Activated T-cell treated with anti-CD3 and anti-CD28 coated beads, Interleukin-2, amount 50 U/mL, for 24 hours (primary cell): Measurements from ENCODE around the gene ANO10.

Source experiments
- DNase-seq: peaks from one replicate; pipeline ENCODE4 v3.0.0-alpha.2; 2020
- H3K27ac Mint-ChIP-seq: 2 replicates; pipeline ENCODE4 v1.8.0; 2020; ENCODE audit warnings: mild to moderate bottlenecking, mixed read lengths
- H3K27me3 Mint-ChIP-seq: 2 replicates; pipeline ENCODE4 v1.8.0; 2020; ENCODE audit warnings: mixed read lengths
- H3K36me3 Mint-ChIP-seq: 2 replicates; pipeline ENCODE4 v1.8.0; 2020; ENCODE audit warnings: low read depth, mixed read lengths
- H3K4me1 Mint-ChIP-seq: 2 replicates; pipeline ENCODE4 v1.8.0; 2020; ENCODE audit warnings: low read depth, mixed read lengths
- H3K4me3 Mint-ChIP-seq: 2 replicates; pipeline ENCODE4 v1.8.0; 2020; ENCODE audit warnings: mild to moderate bottlenecking, moderate library complexity, mixed read lengths
- H3K9me3 Mint-ChIP-seq: 2 replicates; pipeline ENCODE4 v1.8.0; 2020; ENCODE audit warnings: mixed read lengths

The ANO10 gene

GRCh38 chr3:43349716-43350115, 272.1 kb downstream of the ANO10 start:
- no peak overlapping the region for H3K27ac Mint-ChIP-seq
- H3K4me3 Mint-ChIP-seq = no peak overlapping the region
- no peaks in the 10 kb centered on the region for H3K27me3 Mint-ChIP-seq
- peaks cover 97% of the 10 kb centered on the region for H3K36me3 Mint-ChIP-seq
- peaks cover 39% of the 10 kb centered on the region for H3K9me3 Mint-ChIP-seq
- H3K4me1 Mint-ChIP-seq = peaks cover 42% of the 10 kb centered on the region
- DNase-seq = no peak

GRCh38 chr3:43348852-43349574, 272.8 kb downstream of the ANO10 start:
- H3K4me1 Mint-ChIP-seq = peaks cover 48% of the 10 kb centered on the region
- peaks cover 97% of the 10 kb centered on the region for H3K36me3 Mint-ChIP-seq
- H3K9me3 Mint-ChIP-seq = peaks cover 32% of the 10 kb centered on the region
- no peak overlapping the region for H3K4me3 Mint-ChIP-seq
- H3K27me3 Mint-ChIP-seq = no peaks in the 10 kb centered on the region
- peak; percentile 22 for DNase-seq
- H3K27ac Mint-ChIP-seq = no peak overlapping the region

- H3K27ac Mint-ChIP-seq = no peak overlapping the region
- peaks cover 97% of the 10 kb centered on the region for H3K36me3 Mint-ChIP-seq
- DNase-seq = peak; percentile 26
- no peak overlapping the region for H3K4me3 Mint-ChIP-seq
- H3K4me1 Mint-ChIP-seq = peaks cover 54% of the 10 kb centered on the region
- H3K27me3 Mint-ChIP-seq = no peaks in the 10 kb centered on the region
- H3K9me3 Mint-ChIP-seq = peaks cover 25% of the 10 kb centered on the region
Measured at GRCh38 chr3:43348350-43348749, 273.5 kb downstream of the ANO10 start.

GRCh38 chr3:43347774-43348173, 274.0 kb downstream of the ANO10 start:
- no peak for DNase-seq
- H3K4me3 Mint-ChIP-seq = peak overlapping the region; percentile 49
- peaks cover 99% of the 10 kb centered on the region for H3K36me3 Mint-ChIP-seq
- no peaks in the 10 kb centered on the region for H3K27me3 Mint-ChIP-seq
- peaks cover 60% of the 10 kb centered on the region for H3K4me1 Mint-ChIP-seq
- peaks cover 22% of the 10 kb centered on the region for H3K9me3 Mint-ChIP-seq
- H3K27ac Mint-ChIP-seq = peak overlapping the region; percentile 93

- Mint-ChIP-seq H3K36me3 (peaks cover 99% of the 10 kb centered on the region), H3K27me3 (no peaks in the 10 kb centered on the region), H3K27ac (peak overlapping the region; percentile 93), H3K4me3 (peak overlapping the region; percentile 49), H3K9me3 (peaks cover 17% of the 10 kb centered on the region), H3K4me1 (peaks cover 66% of the 10 kb centered on the region)
- DNase-seq = peak; percentile 37
Measured at GRCh38 chr3:43346978-43347749, 274.6 kb downstream of the ANO10 start.

- no peaks in the 10 kb centered on the region for H3K27me3 Mint-ChIP-seq
- peak overlapping the region; percentile 90 for H3K27ac Mint-ChIP-seq
- H3K36me3 Mint-ChIP-seq = peaks cover 99% of the 10 kb centered on the region
- peak overlapping the region; percentile 31 for H3K4me3 Mint-ChIP-seq
- H3K4me1 Mint-ChIP-seq = peaks cover 76% of the 10 kb centered on the region
- DNase-seq = peak; percentile 38
- peaks cover 9% of the 10 kb centered on the region for H3K9me3 Mint-ChIP-seq
Measured at GRCh38 chr3:43345877-43346276, 275.9 kb downstream of the ANO10 start.

GRCh38 chr3:43345246-43345645, 276.6 kb downstream of the ANO10 start:
- Mint-ChIP-seq H3K4me1 (peaks cover 81% of the 10 kb centered on the region), H3K36me3 (peaks cover 99% of the 10 kb centered on the region), H3K27ac (peak overlapping the region; percentile 90), H3K9me3 (peaks cover 7% of the 10 kb centered on the region), H3K4me3 (no peak overlapping the region), H3K27me3 (no peaks in the 10 kb centered on the region)
- DNase-seq = peak; percentile 28

- Mint-ChIP-seq H3K4me3 (no peak overlapping the region), H3K36me3 (peaks cover 97% of the 10 kb centered on the region), H3K27ac (peak overlapping the region; percentile 53), H3K9me3 (peaks cover 12% of the 10 kb centered on the region), H3K27me3 (no peaks in the 10 kb centered on the region), H3K4me1 (peaks cover 86% of the 10 kb centered on the region)
- no peak for DNase-seq
Measured at GRCh38 chr3:43344520-43344919, 277.3 kb downstream of the ANO10 start.

GRCh38 chr3:43343815-43344214, 278.0 kb downstream of the ANO10 start:
- peak overlapping the region; percentile 82 for H3K27ac Mint-ChIP-seq
- no peak overlapping the region for H3K4me3 Mint-ChIP-seq
- H3K9me3 Mint-ChIP-seq = peaks cover 12% of the 10 kb centered on the region
- H3K36me3 Mint-ChIP-seq = peaks cover 97% of the 10 kb centered on the region
- peaks cover 81% of the 10 kb centered on the region for H3K4me1 Mint-ChIP-seq
- no peak for DNase-seq
- no peaks in the 10 kb centered on the region for H3K27me3 Mint-ChIP-seq

GRCh38 chr3:43343185-43343584, 278.6 kb downstream of the ANO10 start:
- H3K27ac Mint-ChIP-seq = peak overlapping the region; percentile 82
- H3K27me3 Mint-ChIP-seq = no peaks in the 10 kb centered on the region
- no peak overlapping the region for H3K4me3 Mint-ChIP-seq
- DNase-seq = no peak
- H3K36me3 Mint-ChIP-seq = peaks cover 97% of the 10 kb centered on the region
- H3K9me3 Mint-ChIP-seq = peaks cover 15% of the 10 kb centered on the region
- H3K4me1 Mint-ChIP-seq = peaks cover 75% of the 10 kb centered on the region

GRCh38 chr3:43341788-43342187, 280.0 kb downstream of the ANO10 start:
- H3K4me1 Mint-ChIP-seq = peaks cover 62% of the 10 kb centered on the region

GRCh38 chr3:43340403-43340802, 281.4 kb downstream of the ANO10 start:
- Mint-ChIP-seq H3K4me3 (no peak overlapping the region), H3K9me3 (peaks cover 21% of the 10 kb centered on the region), H3K4me1 (peaks cover 49% of the 10 kb centered on the region), H3K27ac (peak overlapping the region; percentile 8), H3K36me3 (peaks cover 97% of the 10 kb centered on the region), H3K27me3 (no peaks in the 10 kb centered on the region)
- no peak for DNase-seq

More at GRCh38 chr3:43341788-43342187, 280.0 kb downstream of the ANO10 start:
- H3K4me3 Mint-ChIP-seq = no peak overlapping the region
- no peak for DNase-seq
- peak overlapping the region; percentile 66 for H3K27ac Mint-ChIP-seq
- H3K36me3 Mint-ChIP-seq = peaks cover 97% of the 10 kb centered on the region
- H3K9me3 Mint-ChIP-seq = peaks cover 10% of the 10 kb centered on the region
- H3K27me3 Mint-ChIP-seq = no peaks in the 10 kb centered on the region

GRCh38 chr3:43338295-43338694, 283.5 kb downstream of the ANO10 start:
- Mint-ChIP-seq H3K9me3 (peaks cover 26% of the 10 kb centered on the region), H3K27me3 (no peaks in the 10 kb centered on the region), H3K36me3 (peaks cover 95% of the 10 kb centered on the region), H3K4me1 (peaks cover 31% of the 10 kb centered on the region), H3K27ac (no peak overlapping the region), H3K4me3 (no peak overlapping the region)
- DNase-seq = no peak

GRCh38 chr3:43335799-43336198, 286.0 kb downstream of the ANO10 start:
- H3K27ac Mint-ChIP-seq = no peak overlapping the region
- H3K27me3 Mint-ChIP-seq = no peaks in the 10 kb centered on the region
- H3K9me3 Mint-ChIP-seq = peaks cover 27% of the 10 kb centered on the region
- H3K36me3 Mint-ChIP-seq = peaks cover 91% of the 10 kb centered on the region
- no peak for DNase-seq
- H3K4me3 Mint-ChIP-seq = no peak overlapping the region
- peaks cover 28% of the 10 kb centered on the region for H3K4me1 Mint-ChIP-seq

- Mint-ChIP-seq H3K27me3 (no peaks in the 10 kb centered on the region), H3K4me3 (no peak overlapping the region), H3K27ac (no peak overlapping the region), H3K4me1 (peaks cover 28% of the 10 kb centered on the region), H3K9me3 (peaks cover 25% of the 10 kb centered on the region), H3K36me3 (peaks cover 87% of the 10 kb centered on the region)
- no peak for DNase-seq
Measured at GRCh38 chr3:43334976-43335375, 286.8 kb downstream of the ANO10 start.
